Measurements from ENCODE around the gene CCDC158.
"Not testable (repeated sequence)": the region's sequence is repeated elsewhere in the genome, so short reads cannot be mapped to it uniquely, and the experiment has no call there.

CCDC158 gene

GRCh38 chr4:76420762-76421581, at the start of gene CCDC158:
Gene CCDC158 (minus strand): TSS chr4:76421141. CDS start chr4:76403207, 17,934 bp downstream.
- DNase-seq, result no peak

GRCh38 chr4:76470532-76470931, 49.6 kb upstream of the CCDC158 start:
- no peak for DNase-seq

- no peak for DNase-seq
These were observed 49.1 kb upstream of the CCDC158 start for GRCh38 chr4:76470064-76470463.

GRCh38 chr4:76463568-76463967, 42.6 kb upstream of the CCDC158 start:
- no peak for DNase-seq

GRCh38 chr4:76459291-76459723, 38.4 kb upstream of the CCDC158 start:
- DNase-seq, result no peak

- DNase-seq, result no peak
These were observed 37.9 kb upstream of the CCDC158 start for GRCh38 chr4:76458825-76459224.

- DNase-seq, result no peak
These were observed 37.4 kb upstream of the CCDC158 start for GRCh38 chr4:76458297-76458696.

- no peak for DNase-seq
These were observed 36.9 kb upstream of the CCDC158 start for GRCh38 chr4:76457885-76458284.

GRCh38 chr4:76454073-76454472, 33.1 kb upstream of the CCDC158 start:
- DNase-seq, result not testable (repeated sequence)

- no peak for DNase-seq
These were observed 32.3 kb upstream of the CCDC158 start for GRCh38 chr4:76453232-76453631.

GRCh38 chr4:76449833-76450232, 28.9 kb upstream of the CCDC158 start:
- DNase-seq, result no peak

GRCh38 chr4:76449362-76449767, 28.4 kb upstream of the CCDC158 start:
- no peak for DNase-seq

- DNase-seq, result no peak
These were observed 27.3 kb upstream of the CCDC158 start for GRCh38 chr4:76448211-76448610.

- DNase-seq, result no peak
These were observed 26.5 kb upstream of the CCDC158 start for GRCh38 chr4:76447393-76447851.

- no peak for DNase-seq
These were observed 25.0 kb upstream of the CCDC158 start for GRCh38 chr4:76445911-76446310.

- no peak for DNase-seq
These were observed 22.4 kb upstream of the CCDC158 start for GRCh38 chr4:76443376-76443775.

- DNase-seq, result no peak
These were observed 21.9 kb upstream of the CCDC158 start for GRCh38 chr4:76442807-76443206.

GRCh38 chr4:76441881-76442280, 20.9 kb upstream of the CCDC158 start:
- no peak for DNase-seq

- no peak for DNase-seq
These were observed 18.6 kb upstream of the CCDC158 start for GRCh38 chr4:76439491-76439890.

GRCh38 chr4:76435528-76436319, 14.8 kb upstream of the CCDC158 start:
- no peak for DNase-seq

GRCh38 chr4:76434901-76435527, 14.1 kb upstream of the CCDC158 start, which contains the start of gene SHROOM3:
Gene SHROOM3 (plus strand): TSS chr4:76435229. CDS start chr4:76436053, 824 bp downstream.
- DNase-seq, result no peak

GRCh38 chr4:76430519-76431388, 9.8 kb upstream of the CCDC158 start:
- DNase-seq, result peak in 1 of 2 experiments; percentile 10
